Fibroblast of mammary gland (primary cell): ENCODE data around the gene LDB2.

Experiments used
- DNase-seq: peaks from one replicate; pipeline ENCODE4 v3.0.0-alpha.2; 2010; ENCODE audit warnings: low read depth
- H3K4me3 ChIP-seq: 2 replicates; pipeline ENCODE4 v1.5.1; 2011; ENCODE audit warnings: low read depth, mild to moderate bottlenecking, low read length, moderate library complexity; ENCODE audit not compliant: control insufficient read depth
- CTCF ChIP-seq: conservative IDR thresholded peaks from 2 replicates; pipeline ENCODE4 v1.5.1; 2011; ENCODE audit warnings: low read depth, low read length, inconsistent platforms; ENCODE audit not compliant: control insufficient read depth, insufficient read depth

Gene LDB2

GRCh38 chr4:16593386-16593785, 305.1 kb downstream of the LDB2 start:
- TF ChIP-seq CTCF: no peak
- DNase-seq: no peak
- H3K4me3 ChIP-seq: no peak overlapping the region

- no peak for TF ChIP-seq CTCF
- H3K4me3 ChIP-seq: no peak overlapping the region
- DNase-seq: no peak
Observed at GRCh38 chr4:16591272-16591826, 307.1 kb downstream of the LDB2 start.

GRCh38 chr4:16590797-16591196, 307.6 kb downstream of the LDB2 start:
- no peak for TF ChIP-seq CTCF
- DNase-seq: no peak
- no peak overlapping the region for H3K4me3 ChIP-seq

- no peak for TF ChIP-seq CTCF
- H3K4me3 ChIP-seq: no peak overlapping the region
- no peak for DNase-seq
Observed at GRCh38 chr4:16588651-16589050, 309.8 kb downstream of the LDB2 start.

GRCh38 chr4:16588149-16588548, 310.3 kb downstream of the LDB2 start:
- TF ChIP-seq CTCF: no peak

GRCh38 chr4:16585053-16585452, 313.4 kb downstream of the LDB2 start:
- TF ChIP-seq CTCF: no peak
- DNase-seq: no peak
- no peak overlapping the region for H3K4me3 ChIP-seq

More at GRCh38 chr4:16588149-16588548, 310.3 kb downstream of the LDB2 start:
- H3K4me3 ChIP-seq: no peak overlapping the region
- DNase-seq: no peak

- H3K4me3 ChIP-seq: no peak overlapping the region
- TF ChIP-seq CTCF: no peak
- DNase-seq: peak; percentile 19
Observed at GRCh38 chr4:16583764-16584163, 314.7 kb downstream of the LDB2 start.
